Neural progenitor cell (in vitro differentiated cells): ENCODE results near the gene BCAS1.

Experiments
- EZH2 ChIP-seq: fragments of 200-600 bp; sonication (generic); IDR thresholded peaks from 2 replicates; pipeline ENCODE4 v1.6.1; 2017; ENCODE audit warnings: antibody characterized with exemption, mild to moderate bottlenecking, moderate library complexity
- TF ChIP-seq, protein P1 (sequence below): fragments of 200-600 bp; sonication (generic); IDR thresholded peaks from 2 replicates; pipeline ENCODE4 v1.5.1; 2017; ENCODE audit warnings: antibody characterized with exemption, mild to moderate bottlenecking

DNA sequence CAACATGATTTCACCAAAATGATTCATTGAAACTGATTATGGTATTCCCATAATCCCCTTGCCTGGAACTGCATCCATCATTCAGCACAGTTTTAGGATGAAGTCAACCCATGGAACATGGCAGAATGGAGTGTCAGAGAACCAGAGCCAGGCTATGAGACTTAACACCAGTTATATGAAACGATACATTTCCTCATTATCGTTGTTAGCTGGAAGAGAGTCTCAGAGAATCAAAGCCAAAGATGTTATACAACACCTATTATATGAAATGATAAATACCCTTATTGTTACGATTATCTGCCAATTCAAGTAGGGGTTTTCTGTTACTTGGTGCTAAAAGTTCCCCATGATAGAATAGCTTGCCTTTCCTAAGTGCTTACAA lies 131.2 kb downstream of the BCAS1 start:
- no peak for TF ChIP-seq EZH2
- TF ChIP-seq, protein P1, sequence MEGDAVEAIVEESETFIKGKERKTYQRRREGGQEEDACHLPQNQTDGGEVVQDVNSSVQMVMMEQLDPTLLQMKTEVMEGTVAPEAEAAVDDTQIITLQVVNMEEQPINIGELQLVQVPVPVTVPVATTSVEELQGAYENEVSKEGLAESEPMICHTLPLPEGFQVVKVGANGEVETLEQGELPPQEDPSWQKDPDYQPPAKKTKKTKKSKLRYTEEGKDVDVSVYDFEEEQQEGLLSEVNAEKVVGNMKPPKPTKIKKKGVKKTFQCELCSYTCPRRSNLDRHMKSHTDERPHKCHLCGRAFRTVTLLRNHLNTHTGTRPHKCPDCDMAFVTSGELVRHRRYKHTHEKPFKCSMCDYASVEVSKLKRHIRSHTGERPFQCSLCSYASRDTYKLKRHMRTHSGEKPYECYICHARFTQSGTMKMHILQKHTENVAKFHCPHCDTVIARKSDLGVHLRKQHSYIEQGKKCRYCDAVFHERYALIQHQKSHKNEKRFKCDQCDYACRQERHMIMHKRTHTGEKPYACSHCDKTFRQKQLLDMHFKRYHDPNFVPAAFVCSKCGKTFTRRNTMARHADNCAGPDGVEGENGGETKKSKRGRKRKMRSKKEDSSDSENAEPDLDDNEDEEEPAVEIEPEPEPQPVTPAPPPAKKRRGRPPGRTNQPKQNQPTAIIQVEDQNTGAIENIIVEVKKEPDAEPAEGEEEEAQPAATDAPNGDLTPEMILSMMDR: no peak
